ENCODE measurements around the gene GRM8. TPM values are rescaled to one million over a fixed set of nuclear protein-coding genes. Genes with fewer than 3 reads are reported as not detected.

The GRM8 gene
- total RNA-seq, 1 experiment from 2014 or later: not detected

- no peak for DNase-seq (ENCODE audit: low read depth)
- in situ Hi-C loops (cut with HindIII; ENCODE audit: low pct_unique_long_range_greater_than_20kb, low sequenced_read_pairs): no loop called here
These were observed 768.8 kb downstream of the GRM8 start for GRCh38 chr7:126483972-126484371.

GRCh38 chr7:126472825-126473224 is 779.9 kb downstream of the GRM8 start:
- in situ Hi-C loops (cut with HindIII; ENCODE audit: low pct_unique_long_range_greater_than_20kb, low sequenced_read_pairs): no loop called here
- no peak for DNase-seq (ENCODE audit: low read depth)

- in situ Hi-C loops (cut with HindIII; ENCODE audit: low pct_unique_long_range_greater_than_20kb, low sequenced_read_pairs): no loop called here
These were observed 790.3 kb downstream of the GRM8 start for GRCh38 chr7:126462405-126462804.

GRCh38 chr7:126460664-126461063 is 792.1 kb downstream of the GRM8 start:
- DNase-seq (ENCODE audit: low read depth): no peak
- in situ Hi-C loops (cut with HindIII; ENCODE audit: low pct_unique_long_range_greater_than_20kb, low sequenced_read_pairs): no loop called here

More at GRCh38 chr7:126462405-126462804, 790.3 kb downstream of the GRM8 start:
- no peak for DNase-seq (ENCODE audit: low read depth)

GRCh38 chr7:126453104-126453503 is 799.6 kb downstream of the GRM8 start:
- DNase-seq (ENCODE audit: low read depth): no peak
- in situ Hi-C loops (cut with HindIII; ENCODE audit: low pct_unique_long_range_greater_than_20kb, low sequenced_read_pairs): no loop called here

GRCh38 chr7:126450269-126450671 is 802.5 kb downstream of the GRM8 start:
- in situ Hi-C loops (cut with HindIII; ENCODE audit: low pct_unique_long_range_greater_than_20kb, low sequenced_read_pairs): no loop called here
- DNase-seq (ENCODE audit: low read depth): no peak

- in situ Hi-C loops (cut with HindIII; ENCODE audit: low pct_unique_long_range_greater_than_20kb, low sequenced_read_pairs): no loop called here
- DNase-seq (ENCODE audit: low read depth): no peak
These were observed 803.0 kb downstream of the GRM8 start for GRCh38 chr7:126449611-126450268.

GRCh38 chr7:126447984-126448383 is 804.8 kb downstream of the GRM8 start:
- DNase-seq (ENCODE audit: low read depth): no peak
- in situ Hi-C loops (cut with HindIII; ENCODE audit: low pct_unique_long_range_greater_than_20kb, low sequenced_read_pairs): no loop called here

- DNase-seq (ENCODE audit: low read depth): no peak
- in situ Hi-C loops (cut with HindIII; ENCODE audit: low pct_unique_long_range_greater_than_20kb, low sequenced_read_pairs): no loop called here
These were observed 806.8 kb downstream of the GRM8 start for GRCh38 chr7:126445991-126446390.

- in situ Hi-C loops (cut with HindIII; ENCODE audit: low pct_unique_long_range_greater_than_20kb, low sequenced_read_pairs): no loop called here
- DNase-seq (ENCODE audit: low read depth): no peak
These were observed 808.8 kb downstream of the GRM8 start for GRCh38 chr7:126443951-126444350.

- DNase-seq (ENCODE audit: low read depth): no peak
- in situ Hi-C loops (cut with HindIII; ENCODE audit: low pct_unique_long_range_greater_than_20kb, low sequenced_read_pairs): no loop called here
These were observed 809.8 kb downstream of the GRM8 start for GRCh38 chr7:126442908-126443307.

- DNase-seq (ENCODE audit: low read depth): no peak
- in situ Hi-C loops (cut with HindIII; ENCODE audit: low pct_unique_long_range_greater_than_20kb, low sequenced_read_pairs): no loop called here
These were observed 811.0 kb downstream of the GRM8 start for GRCh38 chr7:126441745-126442144.

- DNase-seq (ENCODE audit: low read depth): no peak
- in situ Hi-C loops (cut with HindIII; ENCODE audit: low pct_unique_long_range_greater_than_20kb, low sequenced_read_pairs): no loop called here
These were observed 812.2 kb downstream of the GRM8 start for GRCh38 chr7:126440542-126440941.

- no peak for DNase-seq (ENCODE audit: low read depth)
- in situ Hi-C loops (cut with HindIII; ENCODE audit: low pct_unique_long_range_greater_than_20kb, low sequenced_read_pairs): no loop called here
These were observed 816.4 kb downstream of the GRM8 start for GRCh38 chr7:126436213-126436868.

- in situ Hi-C loops (cut with HindIII; ENCODE audit: low pct_unique_long_range_greater_than_20kb, low sequenced_read_pairs): no loop called here
- no peak for DNase-seq (ENCODE audit: low read depth)
These were observed 826.1 kb downstream of the GRM8 start for GRCh38 chr7:126426652-126427051.

- in situ Hi-C loops (cut with HindIII; ENCODE audit: low pct_unique_long_range_greater_than_20kb, low sequenced_read_pairs): no loop called here
- no peak for DNase-seq (ENCODE audit: low read depth)
These were observed 827.8 kb downstream of the GRM8 start for GRCh38 chr7:126424985-126425384.

- in situ Hi-C loops (cut with HindIII; ENCODE audit: low pct_unique_long_range_greater_than_20kb, low sequenced_read_pairs): no loop called here
- DNase-seq (ENCODE audit: low read depth): no peak
These were observed 833.7 kb downstream of the GRM8 start for GRCh38 chr7:126419047-126419446.

GRCh38 chr7:126411821-126412383 is 840.8 kb downstream of the GRM8 start:
- no peak for DNase-seq (ENCODE audit: low read depth)
- in situ Hi-C loops (cut with HindIII; ENCODE audit: low pct_unique_long_range_greater_than_20kb, low sequenced_read_pairs): no loop called here

- DNase-seq (ENCODE audit: low read depth): peak; percentile 3
These were observed 841.5 kb downstream of the GRM8 start for GRCh38 chr7:126411032-126411820.

More at GRCh38 chr7:126411032-126411820, 841.5 kb downstream of the GRM8 start:
- in situ Hi-C loops (cut with HindIII; ENCODE audit: low pct_unique_long_range_greater_than_20kb, low sequenced_read_pairs): no loop called here

Measured in Caki2 (cell line).